GM19238 (cell line): ENCODE results near the gene TNPO1.

Source experiments
- DNase-seq: peaks from one replicate; pipeline ENCODE4 v3.0.0; 2011; ENCODE audit warnings: low spot score; ENCODE audit not compliant: insufficient read length

Gene TNPO1

GRCh38 chr5:72817671-72818266 is 1.3 kb downstream of the TNPO1 start:
- DNase-seq: no peak

- DNase-seq: peak; percentile 32
Observed at GRCh38 chr5:72818866-72819534, 2.5 kb downstream of the TNPO1 start.

GRCh38 chr5:72821776-72822175 is 5.3 kb downstream of the TNPO1 start:
- no peak for DNase-seq

GRCh38 chr5:72822944-72823343 is 6.5 kb downstream of the TNPO1 start:
- no peak for DNase-seq

- DNase-seq: no peak
Observed at GRCh38 chr5:72829707-72830106, 13.2 kb downstream of the TNPO1 start.

- DNase-seq: no peak
Observed at GRCh38 chr5:72830362-72830761, 13.9 kb downstream of the TNPO1 start.

- no peak for DNase-seq
Observed at GRCh38 chr5:72831685-72832084, 15.2 kb downstream of the TNPO1 start.

- DNase-seq: no peak
Observed at GRCh38 chr5:72834924-72835323, 18.5 kb downstream of the TNPO1 start.

- no peak for DNase-seq
Observed at GRCh38 chr5:72835633-72836032, 19.2 kb downstream of the TNPO1 start.

- no peak for DNase-seq
Observed at GRCh38 chr5:72836810-72837209, 20.3 kb downstream of the TNPO1 start.

GRCh38 chr5:72837524-72838096 is 21.1 kb downstream of the TNPO1 start:
- DNase-seq: no peak

- no peak for DNase-seq
Observed at GRCh38 chr5:72840041-72840440, 23.6 kb downstream of the TNPO1 start.

- DNase-seq: no peak
Observed at GRCh38 chr5:72841756-72842535, 25.5 kb downstream of the TNPO1 start.

GRCh38 chr5:72842816-72843215 is 26.4 kb downstream of the TNPO1 start:
- DNase-seq: no peak

GRCh38 chr5:72844218-72844603 is 27.8 kb downstream of the TNPO1 start:
- DNase-seq: no peak

GRCh38 chr5:72845889-72846288 is 29.4 kb downstream of the TNPO1 start:
- no peak for DNase-seq

GRCh38 chr5:72846483-72846882 is 30.0 kb downstream of the TNPO1 start:
- no peak for DNase-seq

GRCh38 chr5:72847439-72847838 is 31.0 kb downstream of the TNPO1 start:
- no peak for DNase-seq

GRCh38 chr5:72847989-72848473 is 31.6 kb downstream of the TNPO1 start:
- peak; percentile 61 for DNase-seq

GRCh38 chr5:72848474-72849428 is 32.3 kb downstream of the TNPO1 start:
- DNase-seq: peak; percentile 39

- DNase-seq: no peak
Observed at GRCh38 chr5:72849546-72849945, 33.1 kb downstream of the TNPO1 start.
